Gastrocnemius medialis (tissue), 4 donors: ENCODE results near the gene CYREN.

Source experiments
- CTCF ChIP-seq, 5 experiments: fragments of 450-650 bp in 3 of 5; fragments of 200-600 bp in 2 of 5; sonication (generic) in 2 of 5; IDR thresholded peaks in 4 of 5; conservative IDR thresholded peaks in 1 of 5; 1 replicate in 4 of 5; 2 replicates in 1 of 5; pipeline ENCODE4 v1.5.1; 2016 to 2019; ENCODE audit warnings: antibody characterized with exemption in 5 of 5, mild to moderate bottlenecking in 3 of 5, moderate library complexity in 3 of 5
- POLR2A ChIP-seq, 2 donors: fragments of 450-650 bp; IDR thresholded peaks; one replicate each; pipeline ENCODE4 v1.6.1; 2017; ENCODE audit warnings: antibody characterized with exemption in 2 of 2, mild to moderate bottlenecking in 2 of 2, moderate library complexity in 2 of 2

DNA sequence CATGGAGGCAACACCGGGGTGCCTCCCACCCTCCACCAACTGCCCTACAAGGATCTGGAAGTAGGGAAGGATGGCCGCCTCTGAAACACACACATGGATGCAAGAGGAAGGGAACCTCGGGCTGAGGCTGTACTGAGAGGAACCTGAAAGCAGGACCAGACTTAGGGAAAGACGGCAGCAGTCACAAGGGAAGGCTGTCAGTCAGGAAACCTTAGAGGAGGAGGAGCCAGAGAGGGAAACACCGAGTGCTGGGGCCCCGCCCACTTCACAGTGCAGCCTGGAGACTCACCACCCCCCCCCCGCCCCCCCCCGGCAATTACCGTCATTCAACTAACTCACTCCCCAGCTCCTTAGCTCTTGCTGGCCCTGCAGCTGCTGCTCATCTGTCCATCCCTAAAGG, 2.5 kb downstream of the CYREN start:
- no peak for TF ChIP-seq CTCF (IDR thresholded peaks at IDR 0.05 in 4 of 5, conservative IDR thresholded peaks at IDR 0.05 in 1 of 5)
- TF ChIP-seq POLR2A (IDR thresholded peaks at IDR 0.05) = peak; percentile 46 to 49
